Measurements from ENCODE around the gene ULK1. TPM values are rescaled to one million over a fixed set of nuclear protein-coding genes. Genes with fewer than 3 reads are reported as not detected.
A peak's percentile ranks its signal among the peaks of the same experiment; 100 is the strongest.
"Not testable (repeated sequence)": the region's sequence is repeated elsewhere in the genome, so short reads cannot be mapped to it uniquely, and the experiment has no call there.

The ULK1 gene
- total RNA-seq, 2 donors from 2014 or later: 23.2 to 40.6 TPM

GRCh38 chr12:131944601-131945251 is 50.3 kb downstream of the ULK1 start:
- Histone ChIP-seq H3K4me3 (no peak overlapping the region), H3K4me1 (ENCODE audit: control insufficient read depth in 1 of 2, low read depth in 2 of 2) (peaks cover 6 to 11% of the 10 kb centered on the region in 2 donors), H3K36me3 (peaks cover 10% of the 10 kb centered on the region), H3K27me3 (replicated peaks; ENCODE audit: insufficient read depth) (no peaks in the 10 kb centered on the region), H3K27ac (no peak overlapping the region), H3K9me3 (no peaks in the 10 kb centered on the region)
- TF ChIP-seq CTCF (IDR thresholded peaks at IDR 0.05): no peak
- ATAC-seq (ENCODE audit: insufficient number of reproducible peaks, low FRiP score, low read depth): no peak
- DNase-seq (ENCODE audit: low spot score): no peak

GRCh38 chr12:131946757-131947156 is 52.3 kb downstream of the ULK1 start:
- H3K27ac ChIP-seq: no peak overlapping the region
- TF ChIP-seq CTCF (IDR thresholded peaks at IDR 0.05): no peak
- no peaks in the 10 kb centered on the region for H3K27me3 ChIP-seq (replicated peaks; ENCODE audit: insufficient read depth)
- peaks cover 18 to 25% of the 10 kb centered on the region in 2 donors for H3K4me1 ChIP-seq (ENCODE audit: control insufficient read depth in 1 of 2, low read depth in 2 of 2)
- ATAC-seq (ENCODE audit: insufficient number of reproducible peaks, low FRiP score, low read depth) (no peak), DNase-seq (ENCODE audit: low spot score) (no peak)
- H3K4me3 ChIP-seq: no peak overlapping the region
- no peaks in the 10 kb centered on the region for H3K9me3 ChIP-seq
- H3K36me3 ChIP-seq: peaks cover 10% of the 10 kb centered on the region

GRCh38 chr12:131947482-131948027 is 53.1 kb downstream of the ULK1 start:
- Histone ChIP-seq H3K4me1 (ENCODE audit: control insufficient read depth in 1 of 2, low read depth in 2 of 2) (peaks cover 20 to 30% of the 10 kb centered on the region in 2 donors), H3K36me3 (peaks cover 10% of the 10 kb centered on the region), H3K27ac (peak overlapping the region; percentile 37 to 84), H3K27me3 (replicated peaks; ENCODE audit: insufficient read depth) (no peaks in the 10 kb centered on the region), H3K9me3 (no peaks in the 10 kb centered on the region), H3K4me3 (no peak overlapping the region)
- no peak for TF ChIP-seq CTCF (IDR thresholded peaks at IDR 0.05)
- ATAC-seq (ENCODE audit: insufficient number of reproducible peaks, low FRiP score, low read depth): no peak
- DNase-seq (ENCODE audit: low spot score): no peak

- H3K36me3 ChIP-seq: peaks cover 10% of the 10 kb centered on the region
- H3K4me1 ChIP-seq (ENCODE audit: control insufficient read depth in 1 of 2, low read depth in 2 of 2): peaks cover 20 to 35% of the 10 kb centered on the region in 2 donors
- no peaks in the 10 kb centered on the region for H3K9me3 ChIP-seq
- no peak for DNase-seq (ENCODE audit: low spot score)
- no peak for TF ChIP-seq CTCF (IDR thresholded peaks at IDR 0.05)
- H3K27me3 ChIP-seq (replicated peaks; ENCODE audit: insufficient read depth): no peaks in the 10 kb centered on the region
- ATAC-seq (ENCODE audit: insufficient number of reproducible peaks, low FRiP score, low read depth): no peak
- H3K27ac ChIP-seq: peak overlapping the region; percentile 84 to 87
- peak overlapping the region; percentile 82 for H3K4me3 ChIP-seq
Observed at GRCh38 chr12:131948166-131948712, 53.8 kb downstream of the ULK1 start.

- DNase-seq (ENCODE audit: low spot score); H3K9me3 ChIP-seq; H3K36me3 ChIP-seq; H3K27me3 ChIP-seq (replicated peaks; ENCODE audit: insufficient read depth): not testable (repeated sequence)
- peak; percentile 11 for ATAC-seq (ENCODE audit: insufficient number of reproducible peaks, low FRiP score, low read depth)
- Histone ChIP-seq H3K4me3 (peak overlapping the region; percentile 82), H3K27ac (peak overlapping the region; percentile 84 to 87), H3K4me1 (ENCODE audit: control insufficient read depth in 1 of 2, low read depth in 2 of 2) (peaks cover 20 to 37% of the 10 kb centered on the region in 2 donors)
Observed at GRCh38 chr12:131948713-131949430, 54.5 kb downstream of the ULK1 start.

Data from thoracic aorta (tissue), 2 donors.